Measurements from ENCODE around the gene SF3B4.
"Not testable (repeated sequence)": the region's sequence is repeated elsewhere in the genome, so short reads cannot be mapped to it uniquely, and the experiment has no call there.

SF3B4 gene

GRCh38 chr1:149927563-149928400 is at the start of gene SF3B4:
SF3B4 (minus strand) TSS chr1:149927803; CDS start chr1:149927759, 44 bp downstream.
- DNase-seq (ENCODE audit: low spot score): peak; percentile 94

- DNase-seq (ENCODE audit: low spot score): no peak
Measured at GRCh38 chr1:149977345-149977744, 49.7 kb upstream of the SF3B4 start.

- no peak for DNase-seq (ENCODE audit: low spot score)
Measured at GRCh38 chr1:149972547-149972946, 44.9 kb upstream of the SF3B4 start.

- DNase-seq (ENCODE audit: low spot score): no peak
Measured at GRCh38 chr1:149967646-149968045, 40.0 kb upstream of the SF3B4 start.

- no peak for DNase-seq (ENCODE audit: low spot score)
Measured at GRCh38 chr1:149967041-149967440, 39.4 kb upstream of the SF3B4 start.

- DNase-seq (ENCODE audit: low spot score): no peak
Measured at GRCh38 chr1:149966405-149966804, 38.8 kb upstream of the SF3B4 start.

GRCh38 chr1:149965440-149965839 is 37.8 kb upstream of the SF3B4 start:
- DNase-seq (ENCODE audit: low spot score): no peak

GRCh38 chr1:149963358-149963757 is 35.8 kb upstream of the SF3B4 start:
- no peak for DNase-seq (ENCODE audit: low spot score)

GRCh38 chr1:149962736-149963135 is 35.1 kb upstream of the SF3B4 start:
- no peak for DNase-seq (ENCODE audit: low spot score)

GRCh38 chr1:149962039-149962647 is 34.5 kb upstream of the SF3B4 start:
- DNase-seq (ENCODE audit: low spot score): peak; percentile 68

GRCh38 chr1:149957548-149957947 is 29.9 kb upstream of the SF3B4 start:
- DNase-seq (ENCODE audit: low spot score): not testable (repeated sequence)

- DNase-seq (ENCODE audit: low spot score): no peak
Measured at GRCh38 chr1:149949911-149950310, 22.3 kb upstream of the SF3B4 start.

- DNase-seq (ENCODE audit: low spot score): no peak
Measured at GRCh38 chr1:149945206-149945605, 17.6 kb upstream of the SF3B4 start.

- DNase-seq (ENCODE audit: low spot score): no peak
Measured at GRCh38 chr1:149942885-149943284, 15.3 kb upstream of the SF3B4 start.

- no peak for DNase-seq (ENCODE audit: low spot score)
Measured at GRCh38 chr1:149942207-149942606, 14.6 kb upstream of the SF3B4 start.

- no peak for DNase-seq (ENCODE audit: low spot score)
Measured at GRCh38 chr1:149940427-149940826, 12.8 kb upstream of the SF3B4 start.

- not testable (repeated sequence) for DNase-seq (ENCODE audit: low spot score)
Measured at GRCh38 chr1:149938668-149939003, 11.0 kb upstream of the SF3B4 start.

GRCh38 chr1:149937759-149938158 is 10.2 kb upstream of the SF3B4 start:
- no peak for DNase-seq (ENCODE audit: low spot score)

GRCh38 chr1:149936992-149937705 is 9.5 kb upstream of the SF3B4 start:
- no peak for DNase-seq (ENCODE audit: low spot score)

- DNase-seq (ENCODE audit: low spot score): no peak
Measured at GRCh38 chr1:149936170-149936991, 8.8 kb upstream of the SF3B4 start, which contains the start of gene MTMR11. MTMR11 (minus strand) TSS chr1:149936879; CDS start chr1:149936647, 232 bp downstream.

- no peak for DNase-seq (ENCODE audit: low spot score)
Measured at GRCh38 chr1:149934356-149934755, 6.8 kb upstream of the SF3B4 start.

- DNase-seq (ENCODE audit: low spot score): no peak
Measured at GRCh38 chr1:149933208-149933607, 5.6 kb upstream of the SF3B4 start.

Measured in CD4-positive, alpha-beta T cell treated with Interleukin-15 for 4 hours (primary cell).